ENCODE measurements around the gene TMEM158. TPM values are rescaled to one million over a fixed set of nuclear protein-coding genes. Genes with fewer than 3 reads are reported as not detected.

TMEM158 gene
- polyA plus RNA-seq, 1 donor from 2014 or later, result 7.9 TPM

GRCh38 chr3:45205126-45205525 is 21.0 kb downstream of the TMEM158 start:
- Histone ChIP-seq H3F3A (ENCODE audit: insufficient read depth, low read length, poor library complexity, severe bottlenecking) (no peaks in the 10 kb centered on the region), H4K20me1 (ENCODE audit: insufficient read depth) (no peaks in the 10 kb centered on the region), H3K79me2 (replicated peaks; ENCODE audit: insufficient read depth, low read length) (no peaks in the 10 kb centered on the region), H3K9me2 (ENCODE audit: insufficient read depth, low read length) (no peaks in the 10 kb centered on the region), H3K4me2 (ENCODE audit: low read length) (no peak overlapping the region), H3K27ac (ENCODE audit: low read length) (no peak overlapping the region), H3K9me3 (ENCODE audit: low read length) (no peaks in the 10 kb centered on the region), H2AFZ (ENCODE audit: low read depth, low read length) (no peak overlapping the region), H3K4me3 (ENCODE audit: low read length) (no peak overlapping the region), H3K27me3 (ENCODE audit: insufficient read depth, low read depth, low read length) (no peaks in the 10 kb centered on the region), H3K9ac (ENCODE audit: low read length) (no peak overlapping the region), H3K36me3 (ENCODE audit: insufficient read depth, low read length) (no peaks in the 10 kb centered on the region)
- no peak for TF ChIP-seq EZH2 (IDR thresholded peaks at IDR 0.05; ENCODE audit: borderline replicate concordance, insufficient read depth, low read length, poor library complexity, severe bottlenecking)
- TF ChIP-seq POLR2AphosphoS5 (IDR thresholded peaks at IDR 0.05), result peak; percentile 63

- H3K9ac ChIP-seq (ENCODE audit: low read length), result no peak overlapping the region
- no peak overlapping the region for H3K4me3 ChIP-seq (ENCODE audit: low read length)
- H3K79me2 ChIP-seq (replicated peaks; ENCODE audit: insufficient read depth, low read length), result no peaks in the 10 kb centered on the region
- H3K9me3 ChIP-seq (ENCODE audit: low read length), result no peaks in the 10 kb centered on the region
- no peak overlapping the region for H3K27ac ChIP-seq (ENCODE audit: low read length)
- H3F3A ChIP-seq (ENCODE audit: insufficient read depth, low read length, poor library complexity, severe bottlenecking), result no peaks in the 10 kb centered on the region
- H3K27me3 ChIP-seq (ENCODE audit: insufficient read depth, low read depth, low read length), result no peaks in the 10 kb centered on the region
- H2AFZ ChIP-seq (ENCODE audit: low read depth, low read length), result no peak overlapping the region
- no peaks in the 10 kb centered on the region for H3K9me2 ChIP-seq (ENCODE audit: insufficient read depth, low read length)
- no peak overlapping the region for H3K4me2 ChIP-seq (ENCODE audit: low read length)
- H4K20me1 ChIP-seq (ENCODE audit: insufficient read depth), result no peaks in the 10 kb centered on the region
- TF ChIP-seq RAD21 (conservative IDR thresholded peaks at IDR 0.05) (no peak), MXI1 (conservative IDR thresholded peaks at IDR 0.05; ENCODE audit: poor library complexity, severe bottlenecking) (no peak), REST (IDR thresholded peaks at IDR 0.05; ENCODE audit: borderline replicate concordance) (no peak)
- no peaks in the 10 kb centered on the region for H3K36me3 ChIP-seq (ENCODE audit: insufficient read depth, low read length)
These were observed 22.0 kb downstream of the TMEM158 start for GRCh38 chr3:45204136-45204535.

- TF ChIP-seq POLR2AphosphoS5 (IDR thresholded peaks at IDR 0.05) (no peak), EP300 (conservative IDR thresholded peaks at IDR 0.05; ENCODE audit: poor library complexity, severe bottlenecking) (no peak), REST (IDR thresholded peaks at IDR 0.05; ENCODE audit: borderline replicate concordance) (no peak), EZH2 (IDR thresholded peaks at IDR 0.05; ENCODE audit: borderline replicate concordance, insufficient read depth, low read length, poor library complexity, severe bottlenecking) (no peak), RAD21 (conservative IDR thresholded peaks at IDR 0.05) (no peak), TAF1 (IDR thresholded peaks at IDR 0.05; ENCODE audit: low read depth) (no peak), CTCF (IDR thresholded peaks at IDR 0.05; ENCODE audit: poor library complexity, severe bottlenecking) (no peak), SMC3 (conservative IDR thresholded peaks at IDR 0.05; ENCODE audit: poor library complexity) (no peak), MXI1 (conservative IDR thresholded peaks at IDR 0.05; ENCODE audit: poor library complexity, severe bottlenecking) (no peak)
- Histone ChIP-seq H3K4me2 (ENCODE audit: low read length) (no peak overlapping the region), H3K4me3 (ENCODE audit: low read length) (no peak overlapping the region), H3K79me2 (replicated peaks; ENCODE audit: insufficient read depth, low read length) (no peaks in the 10 kb centered on the region), H4K20me1 (ENCODE audit: insufficient read depth) (no peaks in the 10 kb centered on the region), H3K36me3 (ENCODE audit: insufficient read depth, low read length) (no peaks in the 10 kb centered on the region), H3K9me2 (ENCODE audit: insufficient read depth, low read length) (no peaks in the 10 kb centered on the region), H2AFZ (ENCODE audit: low read depth, low read length) (no peak overlapping the region), H3K9me3 (ENCODE audit: low read length) (no peaks in the 10 kb centered on the region), H3K27ac (ENCODE audit: low read length) (no peak overlapping the region), H3K27me3 (ENCODE audit: insufficient read depth, low read depth, low read length) (no peaks in the 10 kb centered on the region), H3F3A (ENCODE audit: insufficient read depth, low read length, poor library complexity, severe bottlenecking) (no peaks in the 10 kb centered on the region), H3K9ac (ENCODE audit: low read length) (no peak overlapping the region)
These were observed 26.0 kb downstream of the TMEM158 start for GRCh38 chr3:45199837-45200648.
